ENCODE data around the gene TNNI3.
A peak's percentile ranks its signal among the peaks of the same experiment; 100 is the strongest.

The TNNI3 gene

DNA sequence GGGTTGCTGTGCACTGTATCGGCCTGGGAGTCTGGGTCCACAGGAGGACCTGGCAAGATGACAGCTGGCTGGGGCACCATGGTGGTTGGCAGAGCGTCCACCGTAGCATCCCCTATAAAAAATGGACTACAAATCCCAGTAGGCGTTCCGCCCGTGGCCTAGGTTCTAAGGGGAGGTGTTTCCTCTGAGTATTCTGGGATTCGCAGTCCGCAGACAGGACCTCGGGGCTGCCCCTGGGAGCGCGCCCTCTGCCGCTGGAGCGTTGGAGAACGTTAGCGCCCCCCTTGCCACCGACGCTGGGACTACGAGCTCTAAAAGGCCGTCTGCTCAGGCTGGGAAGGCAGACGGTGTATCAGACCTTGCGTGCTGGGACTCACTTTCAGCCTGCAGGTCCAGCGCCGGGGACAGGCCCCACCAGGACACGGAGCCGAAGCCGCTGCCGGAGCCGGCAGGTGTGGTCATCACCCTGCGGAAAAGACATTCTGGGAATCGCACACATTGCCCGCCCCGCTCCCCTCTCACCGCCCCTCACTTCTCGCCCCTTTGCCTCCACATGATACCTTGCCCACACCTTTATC, 8.5 kb upstream of the TNNI3 start:
- in situ Hi-C loops (cut with MboI; ENCODE audit: low sequenced_read_pairs, unreplicated experiment), result no loop called here
- TF ChIP-seq, protein P1, sequence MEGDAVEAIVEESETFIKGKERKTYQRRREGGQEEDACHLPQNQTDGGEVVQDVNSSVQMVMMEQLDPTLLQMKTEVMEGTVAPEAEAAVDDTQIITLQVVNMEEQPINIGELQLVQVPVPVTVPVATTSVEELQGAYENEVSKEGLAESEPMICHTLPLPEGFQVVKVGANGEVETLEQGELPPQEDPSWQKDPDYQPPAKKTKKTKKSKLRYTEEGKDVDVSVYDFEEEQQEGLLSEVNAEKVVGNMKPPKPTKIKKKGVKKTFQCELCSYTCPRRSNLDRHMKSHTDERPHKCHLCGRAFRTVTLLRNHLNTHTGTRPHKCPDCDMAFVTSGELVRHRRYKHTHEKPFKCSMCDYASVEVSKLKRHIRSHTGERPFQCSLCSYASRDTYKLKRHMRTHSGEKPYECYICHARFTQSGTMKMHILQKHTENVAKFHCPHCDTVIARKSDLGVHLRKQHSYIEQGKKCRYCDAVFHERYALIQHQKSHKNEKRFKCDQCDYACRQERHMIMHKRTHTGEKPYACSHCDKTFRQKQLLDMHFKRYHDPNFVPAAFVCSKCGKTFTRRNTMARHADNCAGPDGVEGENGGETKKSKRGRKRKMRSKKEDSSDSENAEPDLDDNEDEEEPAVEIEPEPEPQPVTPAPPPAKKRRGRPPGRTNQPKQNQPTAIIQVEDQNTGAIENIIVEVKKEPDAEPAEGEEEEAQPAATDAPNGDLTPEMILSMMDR (IDR thresholded peaks at IDR 0.05; ENCODE audit: borderline replicate concordance, control extremely low read depth, extremely low read depth, insufficient read depth, missing control alignments), result peak; percentile 29
- peak; percentile 57 for DNase-seq (ENCODE audit: low spot score)

DNA sequence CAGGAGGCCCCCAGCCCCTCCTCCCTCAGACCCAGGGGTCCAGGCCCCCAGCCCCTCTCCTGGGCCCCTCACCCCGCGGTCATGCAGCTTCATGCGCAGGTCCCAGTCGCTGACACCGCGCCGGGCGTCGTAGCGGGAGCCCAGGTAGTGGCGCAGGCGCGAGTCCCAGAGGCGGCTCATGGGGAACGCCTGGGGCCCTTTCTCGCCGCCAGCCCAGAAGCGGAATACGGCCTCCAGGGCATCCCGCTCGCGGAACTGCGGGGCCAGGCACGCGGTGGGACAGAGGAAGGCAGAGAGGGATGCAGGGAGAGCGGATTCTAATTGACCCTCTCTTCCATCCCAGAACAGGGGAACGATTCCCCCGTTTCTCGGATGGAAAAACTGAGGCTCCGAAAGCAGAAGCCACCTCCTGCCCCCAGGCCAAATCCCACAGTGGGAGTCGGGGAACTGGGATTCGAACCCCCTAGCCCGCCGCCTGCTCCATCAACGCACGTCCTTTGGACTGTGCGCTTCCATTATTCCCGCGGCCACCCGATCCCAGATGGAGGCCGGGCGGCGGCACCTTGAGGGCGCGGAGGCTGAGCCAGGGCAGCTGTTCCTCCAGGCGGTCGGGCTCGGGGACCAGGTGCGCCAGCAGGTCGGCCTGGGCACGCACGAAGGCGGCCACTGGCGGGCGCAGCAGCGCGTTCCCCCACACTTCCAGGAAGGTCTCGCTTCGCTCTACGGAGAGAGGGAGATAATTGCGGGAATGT, 4.2 kb upstream of the TNNI3 start:
- TF ChIP-seq, protein P1 (IDR thresholded peaks at IDR 0.05; ENCODE audit: borderline replicate concordance, control extremely low read depth, extremely low read depth, insufficient read depth, missing control alignments), result no peak
- no peak for DNase-seq (ENCODE audit: low spot score)
- in situ Hi-C loops (cut with MboI; ENCODE audit: low sequenced_read_pairs, unreplicated experiment), result no loop called here

DNA sequence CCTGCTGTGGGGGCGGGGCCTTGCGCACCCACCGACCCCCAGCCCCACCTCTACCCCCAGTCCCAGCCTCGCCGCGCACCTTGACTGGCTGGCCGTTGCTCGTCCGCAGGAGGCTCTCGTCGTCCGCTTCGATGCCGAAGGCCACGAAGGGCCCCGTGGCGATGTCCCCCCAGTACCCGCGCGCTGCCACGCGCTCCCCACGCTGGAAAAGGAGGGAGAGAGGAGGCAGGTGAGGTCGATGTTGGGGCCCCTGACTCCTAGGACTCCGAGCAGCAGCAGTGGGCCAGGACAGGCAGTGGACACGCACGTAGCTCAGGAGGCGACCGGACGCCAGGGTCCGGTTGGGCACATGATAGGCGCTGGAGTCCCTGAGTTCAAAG, 3.4 kb upstream of the TNNI3 start:
- in situ Hi-C loops (cut with MboI; ENCODE audit: low sequenced_read_pairs, unreplicated experiment), result no loop called here
- TF ChIP-seq, protein P1 (IDR thresholded peaks at IDR 0.05; ENCODE audit: borderline replicate concordance, control extremely low read depth, extremely low read depth, insufficient read depth, missing control alignments), result no peak
- DNase-seq (ENCODE audit: low spot score), result no peak

DNA sequence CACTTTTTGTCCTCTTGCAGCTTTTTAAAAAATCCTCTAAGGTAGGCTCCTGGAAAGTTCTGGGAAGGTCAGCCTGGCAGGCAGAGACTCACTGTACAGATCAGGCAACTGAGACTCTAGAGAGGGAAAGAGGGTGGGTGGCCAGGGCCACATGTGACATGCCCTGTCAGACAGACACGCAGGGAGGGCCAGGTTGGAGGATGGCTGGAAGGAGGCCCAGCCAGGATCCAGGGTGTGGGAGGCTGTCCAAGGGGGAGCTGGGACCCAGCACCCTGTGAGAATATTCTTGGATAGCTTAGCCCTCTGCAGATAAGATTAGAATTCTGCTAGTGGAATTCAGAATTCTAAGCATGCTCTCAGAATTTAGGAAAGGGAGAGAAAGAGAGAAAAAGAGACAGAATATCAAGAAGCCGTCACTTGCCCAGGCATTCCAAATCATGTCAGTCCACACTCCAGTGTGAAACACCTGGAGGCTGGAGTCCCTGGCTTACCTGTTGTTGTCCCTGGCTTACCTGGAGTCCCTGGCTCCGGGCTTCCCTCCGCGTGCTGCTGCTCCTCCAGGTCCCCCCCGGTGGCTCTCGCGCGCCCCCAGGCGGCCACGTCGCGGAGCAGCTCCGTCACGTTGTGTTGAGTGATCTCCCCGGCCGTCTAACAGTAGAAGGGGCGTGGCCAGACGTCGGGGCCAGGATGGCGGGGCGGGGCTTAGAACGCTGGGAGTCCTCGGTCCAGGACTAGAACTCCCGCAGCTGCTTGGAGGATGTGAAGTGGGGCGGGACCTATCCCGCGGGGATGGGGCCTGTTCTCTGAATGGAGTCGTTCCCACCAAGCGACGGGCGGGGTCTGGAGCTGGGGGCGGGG, 2.8 kb upstream of the TNNI3 start:
- in situ Hi-C loops (cut with MboI; ENCODE audit: low sequenced_read_pairs, unreplicated experiment), result no loop called here
- TF ChIP-seq, protein P1 (IDR thresholded peaks at IDR 0.05; ENCODE audit: borderline replicate concordance, control extremely low read depth, extremely low read depth, insufficient read depth, missing control alignments), result peak; percentile 93
- peak; percentile 99 for DNase-seq (ENCODE audit: low spot score)

DNA sequence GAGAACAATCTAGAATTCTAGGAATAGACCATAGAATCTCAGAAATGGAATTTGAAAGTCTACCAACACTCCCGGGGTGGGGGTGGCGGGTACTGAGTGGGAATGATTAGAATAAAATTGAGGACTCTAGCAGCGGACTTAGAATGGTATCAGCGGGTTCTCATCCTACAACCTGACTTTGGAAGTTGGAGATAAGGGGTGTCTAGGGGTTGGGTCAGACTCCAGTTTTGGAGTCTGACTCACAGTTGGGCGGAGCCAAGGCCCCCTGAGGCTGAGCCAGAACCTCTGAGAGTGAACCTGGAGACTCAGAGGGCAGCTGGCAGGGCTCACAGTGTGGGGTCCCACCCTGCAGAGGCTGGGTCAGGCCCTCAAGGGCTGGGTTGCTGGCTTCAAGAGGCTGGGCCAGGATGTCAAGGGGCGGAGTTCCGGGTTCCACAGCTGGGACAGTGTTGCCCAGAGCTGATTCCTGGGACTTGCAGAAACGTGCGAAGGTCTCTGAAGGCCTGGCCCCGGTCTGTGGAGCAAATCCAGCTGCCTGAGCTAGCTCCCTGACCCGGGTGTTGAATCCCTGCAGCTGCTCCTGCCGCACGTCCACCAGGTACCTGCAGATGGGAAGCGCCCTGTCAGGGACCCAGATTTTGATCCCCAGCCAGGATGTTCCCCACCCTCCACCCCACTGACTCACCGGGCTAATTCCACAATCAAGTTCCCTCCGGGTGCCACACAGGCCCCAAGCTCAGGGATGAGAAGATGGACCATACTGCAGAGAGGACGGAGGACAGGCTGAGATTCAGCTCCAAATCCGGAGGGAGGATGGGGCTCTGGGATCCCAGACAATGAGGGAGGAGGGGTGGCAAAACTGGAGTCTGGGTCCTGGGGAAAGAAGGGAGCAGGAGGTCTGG, 1.6 kb upstream of the TNNI3 start:
- DNase-seq (ENCODE audit: low spot score), result no peak
- TF ChIP-seq, protein P1 (IDR thresholded peaks at IDR 0.05; ENCODE audit: borderline replicate concordance, control extremely low read depth, extremely low read depth, insufficient read depth, missing control alignments), result no peak
- in situ Hi-C loops (cut with MboI; ENCODE audit: low sequenced_read_pairs, unreplicated experiment), result no loop called here

DNA sequence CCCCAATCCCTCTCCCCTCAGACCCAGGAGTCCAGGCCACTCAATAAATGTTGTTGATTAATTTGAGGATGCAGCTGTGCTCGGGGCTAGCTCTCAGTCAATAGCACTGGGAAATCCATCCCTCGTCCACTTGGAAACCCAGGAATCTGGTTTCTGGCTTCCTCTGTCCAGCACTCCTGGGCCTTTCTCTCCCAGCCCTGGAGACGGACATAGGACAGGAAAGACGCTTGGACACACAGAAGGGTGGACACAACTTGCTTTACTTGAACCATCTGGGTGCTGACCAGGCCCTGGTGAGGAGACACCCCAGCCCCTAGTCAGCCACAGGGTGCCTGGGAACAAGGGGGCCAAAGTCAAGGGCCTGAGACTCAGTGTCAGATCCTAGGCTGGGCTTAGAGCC, 891 bp upstream of the TNNI3 start:
- no peak for DNase-seq (ENCODE audit: low spot score)
- in situ Hi-C loops (cut with MboI; ENCODE audit: low sequenced_read_pairs, unreplicated experiment), result no loop called here
- TF ChIP-seq, protein P1 (IDR thresholded peaks at IDR 0.05; ENCODE audit: borderline replicate concordance, control extremely low read depth, extremely low read depth, insufficient read depth, missing control alignments), result no peak

Measured in GM13976 (cell line).